Glomerular visceral epithelial cell (primary cell): Measurements from ENCODE around the gene CTAG1A.
"Not testable (repeated sequence)": the region's sequence is repeated elsewhere in the genome, so short reads cannot be mapped to it uniquely, and the experiment has no call there.

Source experiments
- DNase-seq: peaks from one replicate; pipeline ENCODE4 v3.0.0-alpha.2; 2016; ENCODE audit errors: extremely low spot score

CTAG1A gene

GRCh38 chrX:154613586-154613985 lies 28.7 kb downstream of the CTAG1A start:
- not testable (repeated sequence) for DNase-seq

GRCh38 chrX:154619182-154619581 lies 34.2 kb downstream of the CTAG1A start, which contains the start of gene CTAG1B:
CTAG1B (minus strand) TSS chrX:154619282; CDS start chrX:154619218, 64 bp downstream.
- DNase-seq: not testable (repeated sequence)

- not testable (repeated sequence) for DNase-seq
Measured at GRCh38 chrX:154620767-154621414, 36.0 kb downstream of the CTAG1A start.

GRCh38 chrX:154628960-154629359 lies 44.0 kb downstream of the CTAG1A start:
- DNase-seq: not testable (repeated sequence)

GRCh38 chrX:154630949-154631348 lies 46.0 kb downstream of the CTAG1A start:
- DNase-seq: not testable (repeated sequence)

GRCh38 chrX:154633661-154634060 lies 48.7 kb downstream of the CTAG1A start:
- DNase-seq: not testable (repeated sequence)
